ENCODE measurements around the gene SIN3B.

SIN3B gene

DNA sequence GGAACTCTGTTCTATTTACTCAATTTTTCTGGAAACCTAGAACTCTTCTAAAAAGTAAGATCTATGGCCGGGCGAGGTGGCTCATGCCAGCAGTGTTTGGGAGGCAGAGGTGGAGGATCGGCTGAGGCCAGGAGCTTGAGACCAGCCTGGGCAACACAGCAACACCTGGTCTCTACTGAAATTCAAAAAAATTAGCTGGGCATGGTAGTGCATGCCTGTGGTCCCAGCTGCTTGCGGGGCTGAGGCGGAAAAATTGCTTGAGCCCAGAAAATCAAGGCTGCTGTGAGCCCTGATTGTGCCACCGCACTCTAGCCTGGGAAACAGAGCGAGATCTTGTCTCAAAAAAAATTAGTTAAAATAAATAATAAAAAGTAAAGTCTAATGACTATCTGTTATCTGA is 88.2 kb downstream of the SIN3B start:
- no peak for DNase-seq

DNA sequence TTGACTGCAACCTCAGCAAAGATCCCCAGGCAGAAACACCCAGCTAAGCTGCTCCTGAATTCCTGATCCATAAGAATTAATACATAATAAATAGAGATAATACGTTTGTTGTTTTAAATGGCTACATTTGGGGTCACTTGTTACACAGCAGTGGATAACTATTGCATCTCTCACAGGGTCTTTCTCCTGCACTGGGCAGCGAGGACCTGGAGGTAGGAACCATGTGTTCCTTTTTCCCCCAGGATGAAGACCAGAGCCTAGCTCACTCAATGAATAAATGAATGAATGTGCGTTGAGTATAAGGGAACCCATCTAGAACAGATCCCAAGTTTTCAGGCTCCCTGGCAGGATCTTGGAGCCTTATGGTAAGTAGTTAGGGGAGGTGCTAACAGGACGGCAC is 90.3 kb downstream of the SIN3B start:
- DNase-seq: no peak

DNA sequence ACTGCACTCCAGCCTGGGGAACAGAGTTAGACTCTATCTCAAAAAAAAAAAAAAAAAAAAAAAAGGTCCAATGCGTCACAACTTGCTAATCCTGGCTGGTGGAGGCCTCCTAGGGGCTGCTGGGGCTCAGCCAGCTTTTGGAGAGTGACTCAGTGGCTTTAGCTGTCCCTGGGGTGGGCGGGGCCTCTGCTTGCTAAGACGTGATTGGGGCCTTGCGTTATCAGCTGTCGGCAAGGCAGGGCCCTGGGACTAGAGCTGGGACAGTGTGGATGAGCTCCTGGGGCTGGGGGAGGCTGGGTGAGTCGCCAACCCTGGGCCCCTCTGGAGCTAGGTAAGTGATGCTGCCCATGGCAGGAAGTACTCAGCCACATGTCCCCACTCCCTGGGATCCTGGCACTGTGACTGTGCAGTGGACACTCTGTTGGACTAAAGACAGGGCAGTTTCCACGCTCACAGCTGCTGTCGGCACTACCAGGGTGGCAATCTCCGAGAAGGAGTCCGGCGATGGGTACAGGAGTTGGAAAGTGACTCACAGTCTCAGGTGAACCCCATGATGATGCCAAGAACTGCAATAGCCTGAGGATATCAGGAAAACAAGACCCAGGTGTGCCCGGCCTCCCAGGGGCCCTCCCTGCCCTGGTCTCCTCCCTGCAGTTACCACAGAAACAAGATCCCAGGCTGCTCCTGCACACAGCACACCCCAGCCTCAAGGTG is 91.8 kb downstream of the SIN3B start:
- no peak for DNase-seq

DNA sequence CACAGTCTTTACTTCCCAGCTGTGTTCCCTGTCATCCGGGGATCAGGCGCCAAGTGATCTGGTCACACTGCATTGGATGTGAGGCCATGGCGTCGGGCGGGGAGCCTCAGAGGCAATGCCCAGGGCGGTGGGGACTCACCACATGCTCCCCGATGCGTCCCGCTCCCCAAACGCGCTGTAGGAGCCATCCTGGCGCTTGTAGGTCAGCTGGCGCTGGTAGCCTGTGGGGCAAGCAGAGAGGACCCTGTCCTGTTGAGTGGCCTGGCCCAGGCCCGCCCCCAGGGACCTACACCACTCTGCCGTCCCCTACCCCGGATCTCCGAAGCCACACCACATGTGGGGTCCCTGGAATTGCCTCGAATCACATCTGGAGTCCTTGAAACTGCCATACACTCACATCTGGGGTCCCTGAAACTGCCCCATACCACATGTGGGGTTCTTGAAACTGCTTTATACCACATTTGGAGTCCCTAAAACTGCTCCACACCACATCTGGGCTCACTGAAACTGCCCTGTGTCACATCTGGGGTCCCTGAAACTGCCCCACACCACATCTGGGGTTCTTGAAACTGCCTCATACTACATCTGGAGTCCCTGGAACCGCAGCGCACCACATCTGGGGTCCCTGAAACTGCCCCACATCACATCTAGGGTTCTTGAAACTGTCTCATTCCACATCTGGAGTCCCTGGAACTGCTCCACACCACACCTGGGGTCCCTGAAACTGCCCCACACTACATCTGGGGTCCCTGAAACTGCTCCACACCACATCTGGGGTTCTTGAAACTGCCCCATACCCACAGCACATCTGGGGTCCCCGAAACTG is 92.8 kb downstream of the SIN3B start:
- DNase-seq: no peak

DNA sequence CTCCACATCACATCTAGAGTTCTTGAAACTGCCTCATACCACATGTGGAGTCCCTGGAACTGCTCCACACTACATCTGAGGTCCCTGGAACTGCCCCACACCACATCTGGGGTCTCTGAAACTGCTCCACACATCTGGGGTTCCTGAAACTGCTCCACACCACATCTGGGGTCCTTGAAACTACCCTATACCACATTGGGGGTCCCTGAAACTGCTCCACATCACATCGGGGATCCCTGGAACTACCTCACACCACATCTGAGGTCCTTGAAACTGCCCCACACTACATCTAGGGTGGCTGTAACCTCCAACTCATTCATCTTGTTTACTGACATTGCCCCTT is 93.4 kb downstream of the SIN3B start:
- no peak for DNase-seq

DNA sequence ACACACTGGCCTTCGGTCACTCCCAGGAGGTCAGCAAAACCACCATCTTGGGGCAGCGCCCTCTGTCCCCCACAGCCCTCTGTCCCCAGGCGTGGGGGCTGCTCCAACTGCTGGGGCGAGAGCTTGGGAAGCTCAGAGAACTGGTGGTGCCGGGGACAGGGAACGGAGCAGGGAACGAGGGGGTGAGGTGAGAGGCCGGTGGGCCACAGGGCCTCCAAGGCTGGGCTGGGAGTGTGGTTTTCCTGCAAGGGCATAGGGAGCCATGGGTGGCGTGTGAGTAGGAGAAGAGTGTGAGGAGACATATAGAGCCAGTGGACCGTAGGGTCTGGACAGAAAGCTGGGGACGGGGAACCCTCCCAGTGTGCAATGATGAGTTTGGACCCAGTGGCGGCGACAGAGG is 93.8 kb downstream of the SIN3B start:
- no peak for DNase-seq

DNA sequence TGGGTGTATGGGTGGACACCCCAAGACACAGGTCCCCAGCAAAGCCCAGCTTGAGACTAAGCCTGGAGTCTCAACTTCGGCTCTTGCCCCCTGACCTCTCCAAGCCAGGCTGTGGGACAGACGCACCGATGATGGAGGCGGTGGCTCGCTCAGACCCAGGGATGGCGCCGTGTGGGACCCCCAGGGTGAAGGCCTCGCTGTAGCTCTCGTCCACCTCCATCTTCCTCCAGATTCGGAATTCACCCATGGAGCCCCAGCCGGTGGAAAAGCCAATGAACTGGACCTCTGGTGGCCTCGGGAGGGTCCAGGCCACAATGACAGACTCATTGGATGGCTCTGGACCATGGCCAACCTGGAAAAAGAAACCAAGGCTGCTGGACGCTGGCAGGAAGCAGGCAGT is 98.7 kb downstream of the SIN3B start:
- DNase-seq: no peak

DNA sequence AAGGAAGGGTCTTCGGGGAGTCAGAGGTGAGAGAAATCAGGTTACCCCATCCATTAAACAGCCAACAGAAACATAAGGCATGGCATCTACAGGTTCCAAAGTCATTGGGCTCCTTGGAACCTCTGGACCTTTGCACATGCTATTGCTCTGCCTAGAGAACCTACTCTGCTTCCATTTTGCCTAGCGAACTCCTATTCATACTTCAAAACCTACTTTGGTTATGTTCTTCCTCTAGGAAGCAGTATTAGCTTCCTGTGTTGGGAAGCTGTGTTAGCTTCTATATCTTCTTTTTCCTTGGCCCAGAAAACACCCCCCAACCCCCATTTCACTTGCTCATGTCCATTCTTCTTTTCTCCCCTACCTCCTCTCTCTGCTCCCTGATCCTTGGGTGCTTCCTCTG is 99.2 kb downstream of the SIN3B start:
- no peak for DNase-seq

DNA sequence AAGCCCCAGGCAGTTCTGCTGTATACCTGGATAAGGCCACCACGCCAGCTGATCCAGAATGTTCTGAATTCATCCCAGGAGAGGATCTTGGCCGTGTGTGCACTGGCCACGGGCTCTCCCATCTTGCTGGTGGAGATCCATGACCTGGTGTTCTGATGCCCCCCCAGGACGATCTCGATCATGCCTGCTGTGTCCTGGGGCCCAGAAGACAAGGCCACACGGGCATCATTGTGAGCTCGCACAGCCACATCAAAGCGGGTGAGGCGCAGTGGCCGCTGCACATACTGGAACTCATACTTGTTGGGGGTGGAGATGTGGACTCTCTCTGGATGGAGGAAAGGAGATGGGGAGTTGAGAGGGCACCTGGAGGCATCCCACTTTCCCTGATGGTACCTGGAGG is 99.7 kb downstream of the SIN3B start:
- DNase-seq: no peak
